HepG2 (cell line): ENCODE measurements around the gene PELI2.

ENCODE experiments used
- CTCF ChIP-seq: sonication (generic); formaldehyde crosslinking; IDR thresholded peaks from 2 replicates; pipeline ENCODE4 v1.5.0; 2020; ENCODE audit warnings: mild to moderate bottlenecking, missing genetic modification reagents, moderate library complexity
- EP300 ChIP-seq, 3 experiments: sonication (generic) in 1 of 3; formaldehyde crosslinking in 1 of 3; IDR thresholded peaks; 2 replicates each; pipeline versions ENCODE4 v1.5.1 to v1.6.1; 2011 to 2020; ENCODE audit warnings: low read depth in 2 of 3, low read length in 2 of 3, borderline replicate concordance in 1 of 3, improper control_type of control experiment in 1 of 3, mild to moderate bottlenecking in 1 of 3, missing genetic modification reagents in 1 of 3, moderate library complexity in 1 of 3
- ESRRA ChIP-seq: sonication (generic); formaldehyde crosslinking; IDR thresholded peaks from 2 replicates; pipeline ENCODE4 v1.5.1; 2020; ENCODE audit warnings: mild to moderate bottlenecking, low read depth, missing genetic modification reagents
- HIVEP1 ChIP-seq: sonication (generic); formaldehyde crosslinking; IDR thresholded peaks from 2 replicates; pipeline ENCODE4 v1.4.0; 2020; ENCODE audit warnings: mild to moderate bottlenecking, missing genetic modification reagents
- ISX ChIP-seq: sonication (generic); formaldehyde crosslinking; conservative IDR thresholded peaks from 2 replicates; pipeline ENCODE4 v1.5.0; 2020; ENCODE audit warnings: missing genetic modification reagents
- LBX2 ChIP-seq: sonication (generic); formaldehyde crosslinking; IDR thresholded peaks from 2 replicates; pipeline ENCODE4 v1.5.0; 2020; ENCODE audit warnings: missing genetic modification reagents, mild to moderate bottlenecking, borderline replicate concordance
- NFE2L2 ChIP-seq: fragments of 150-350 bp; IDR thresholded peaks from 2 replicates; pipeline ENCODE4 v1.6.1; 2014; ENCODE audit warnings: low read length
- REST ChIP-seq, 2 experiments: IDR thresholded peaks; 2 replicates each; pipeline ENCODE4 v1.6.1; 2011 to 2012; ENCODE audit warnings: low read length in 2 of 2, borderline replicate concordance in 1 of 2, low read depth in 1 of 2, mild to moderate bottlenecking in 1 of 2, moderate library complexity in 1 of 2
- TARDBP ChIP-seq: sonication (generic); formaldehyde crosslinking; IDR thresholded peaks from 2 replicates; pipeline ENCODE4 v1.8.0; 2022; ENCODE audit warnings: mild to moderate bottlenecking, missing genetic modification reagents
- USF2 ChIP-seq, 2 experiments: sonication (generic) in 1 of 2; formaldehyde crosslinking in 1 of 2; IDR thresholded peaks; 2 replicates each; pipeline versions ENCODE4 v1.5.1 to v1.6.1; 2011 to 2020; ENCODE audit warnings: borderline replicate concordance in 1 of 2, low read depth in 1 of 2, low read length in 1 of 2, mild to moderate bottlenecking in 1 of 2, missing genetic modification reagents in 1 of 2, moderate library complexity in 1 of 2
- ZBTB8A ChIP-seq: sonication (generic); formaldehyde crosslinking; IDR thresholded peaks from 2 replicates; pipeline ENCODE4 v1.4.0; 2020; ENCODE audit warnings: mild to moderate bottlenecking, low read depth, missing genetic modification reagents, borderline replicate concordance
- ZNF232 ChIP-seq: sonication (generic); formaldehyde crosslinking; IDR thresholded peaks from 2 replicates; pipeline ENCODE4 v1.4.0; 2020; ENCODE audit warnings: missing genetic modification reagents, borderline replicate concordance

GRCh38 chr14:56216626-56217379 lies 98.6 kb downstream of the PELI2 start:
- TF ChIP-seq USF2 (IDR thresholded peaks at IDR 0.05; ENCODE audit: low read depth, low read length) (no peak), USF2 (CRISPR knock-in tag; IDR thresholded peaks at IDR 0.05; ENCODE audit: borderline replicate concordance) (no peak), NFE2L2 (no peak), LBX2 (CRISPR knock-in tag) (no peak), ZNF232 (CRISPR knock-in tag) (no peak), TARDBP (CRISPR knock-in tag) (no peak), REST (IDR thresholded peaks at IDR 0.05; ENCODE audit: borderline replicate concordance in 1 of 2, low read depth in 1 of 2, low read length in 2 of 2) (no peak), CTCF (CRISPR knock-in tag) (no peak), ISX (CRISPR knock-in tag) (no peak), HIVEP1 (CRISPR knock-in tag) (no peak), ESRRA (CRISPR knock-in tag) (no peak), ZBTB8A (CRISPR knock-in tag) (no peak), EP300 (IDR thresholded peaks at IDR 0.05; ENCODE audit: low read depth in 2 of 2, low read length in 2 of 2) (no peak), EP300 (CRISPR knock-in tag; IDR thresholded peaks at IDR 0.05; ENCODE audit: borderline replicate concordance) (no peak)
